WTC11 (cell line): ENCODE data around the gene HMGB1. TPM values are rescaled to one million over a fixed set of nuclear protein-coding genes. Genes with fewer than 3 reads are reported as not detected.

Source experiments
- ATAC-seq: fragments of 200-7000 bp; cut with Tn5 transposase; 2 replicates; pipeline ENCODE4 v1.10.0; 2021; ENCODE audit warnings: mild to moderate bottlenecking, moderate library complexity
- CTCF ChIA-PET: fragments of 300-600 bp; sonication (Branson Sonifier 250); formaldehyde crosslinking; loops from one replicate; lab custom pipeline; 2021; ENCODE audit warnings: antibody characterized with exemption; lab: Charles Lee
- POLR2A ChIA-PET: fragments of 350-600 bp; sonication (Branson Sonifier 250); formaldehyde crosslinking; loops from one replicate; lab custom pipeline; 2021; ENCODE audit warnings: antibody characterized with exemption; lab: Charles Lee
- DNase-seq: peaks from one replicate; pipeline ENCODE4 v3.0.0; 2021; ENCODE audit warnings: low spot score
- H3K27ac Mint-ChIP-seq: 2 replicates; pipeline ENCODE4 v1.8.0; 2021; ENCODE audit warnings: mixed read lengths
- H3K27me3 Mint-ChIP-seq: 2 replicates; pipeline ENCODE4 v1.8.0; 2021; ENCODE audit warnings: low read depth, mild to moderate bottlenecking, moderate library complexity, mixed read lengths
- H3K36me3 Mint-ChIP-seq: 2 replicates; pipeline ENCODE4 v1.8.0; 2021; ENCODE audit warnings: mixed read lengths
- H3K4me1 Mint-ChIP-seq: 2 replicates; pipeline ENCODE4 v1.8.0; 2022; ENCODE audit warnings: mixed read lengths
- H3K4me3 Mint-ChIP-seq: 2 replicates; pipeline ENCODE4 v1.8.0; 2021; ENCODE audit warnings: mild to moderate bottlenecking, moderate library complexity, mixed read lengths
- H3K9me3 Mint-ChIP-seq: 2 replicates; pipeline ENCODE4 v1.8.0; 2021; ENCODE audit warnings: mixed read lengths
- AR ChIP-seq: fragments of 250-450 bp; sonication (Bioruptor Pico); IDR thresholded peaks from 2 replicates; pipeline ENCODE4 v1.9.0; 2021; ENCODE audit warnings: mild to moderate bottlenecking
- ATF1 ChIP-seq: sonication (generic); formaldehyde crosslinking; IDR thresholded peaks from 2 replicates; pipeline ENCODE4 v1.8.1; 2023; ENCODE audit warnings: mild to moderate bottlenecking, moderate library complexity, missing genetic modification reagents
- CREB1 ChIP-seq: sonication (generic); formaldehyde crosslinking; IDR thresholded peaks from 2 replicates; pipeline ENCODE4 v1.8.0; 2023; ENCODE audit warnings: mild to moderate bottlenecking, missing genetic modification reagents
- CREM ChIP-seq: sonication (generic); formaldehyde crosslinking; IDR thresholded peaks from 2 replicates; pipeline ENCODE4 v1.8.1; 2022; ENCODE audit warnings: mild to moderate bottlenecking, missing genetic modification reagents, moderate library complexity
- E2F5 ChIP-seq: sonication (generic); formaldehyde crosslinking; IDR thresholded peaks from 2 replicates; pipeline ENCODE4 v1.8.1; 2022; ENCODE audit warnings: mild to moderate bottlenecking, moderate library complexity, missing genetic modification reagents
- EMX1 ChIP-seq: fragments of 250-450 bp; sonication (Bioruptor Pico); IDR thresholded peaks from 2 replicates; pipeline ENCODE4 v1.8.0; 2021; ENCODE audit warnings: mild to moderate bottlenecking
- ERG ChIP-seq: fragments of 250-450 bp; sonication (Bioruptor Pico); IDR thresholded peaks from 2 replicates; pipeline ENCODE4 v1.8.0; 2021; ENCODE audit warnings: mild to moderate bottlenecking
- ESRRA ChIP-seq: sonication (generic); formaldehyde crosslinking; IDR thresholded peaks from 2 replicates; pipeline ENCODE4 v1.8.1; 2022; ENCODE audit warnings: mild to moderate bottlenecking, missing genetic modification reagents, borderline replicate concordance
- FOXK1 ChIP-seq: sonication (generic); formaldehyde crosslinking; IDR thresholded peaks from 2 replicates; pipeline ENCODE4 v1.8.0; 2022; ENCODE audit warnings: mild to moderate bottlenecking, moderate library complexity, missing genetic modification reagents
- IRF2 ChIP-seq: sonication (generic); formaldehyde crosslinking; IDR thresholded peaks from 2 replicates; pipeline ENCODE4 v1.8.0; 2022; ENCODE audit warnings: low read depth, missing genetic modification reagents, borderline replicate concordance
- MXD4 ChIP-seq: fragments of 250-450 bp; sonication (Bioruptor Pico); IDR thresholded peaks from 2 replicates; pipeline ENCODE4 v1.8.0; 2021; ENCODE audit warnings: mild to moderate bottlenecking, moderate library complexity, borderline replicate concordance
- NR1H2 ChIP-seq: sonication (generic); formaldehyde crosslinking; IDR thresholded peaks from 2 replicates; pipeline ENCODE4 v1.9.0; 2021; ENCODE audit warnings: mild to moderate bottlenecking, moderate library complexity, missing genetic modification reagents
- PRRX2 ChIP-seq: fragments of 250-450 bp; sonication (Bioruptor Pico); IDR thresholded peaks from 2 replicates; pipeline ENCODE4 v1.8.0; 2021; ENCODE audit warnings: mild to moderate bottlenecking
- RELA ChIP-seq: sonication (generic); formaldehyde crosslinking; IDR thresholded peaks from 2 replicates; pipeline ENCODE4 v1.8.1; 2022; ENCODE audit warnings: missing genetic modification reagents, mild to moderate bottlenecking, borderline replicate concordance
- SMAD4 ChIP-seq: sonication (generic); formaldehyde crosslinking; IDR thresholded peaks from 2 replicates; pipeline ENCODE4 v1.8.0; 2022; ENCODE audit warnings: mild to moderate bottlenecking, missing genetic modification reagents
- TCF7 ChIP-seq: sonication (generic); formaldehyde crosslinking; IDR thresholded peaks from 2 replicates; pipeline ENCODE4 v1.8.0; 2022; ENCODE audit warnings: mild to moderate bottlenecking, low read depth, missing genetic modification reagents, moderate library complexity
- USF2 ChIP-seq: sonication (generic); formaldehyde crosslinking; IDR thresholded peaks from 2 replicates; pipeline ENCODE4 v1.8.1; 2023; ENCODE audit warnings: mild to moderate bottlenecking, missing genetic modification reagents, moderate library complexity
- ZBTB21 ChIP-seq: sonication (generic); formaldehyde crosslinking; IDR thresholded peaks from 2 replicates; pipeline ENCODE4 v1.8.1; 2023; ENCODE audit warnings: mild to moderate bottlenecking, missing genetic modification reagents, borderline replicate concordance
- ZMAT4 ChIP-seq: fragments of 250-450 bp; sonication (Bioruptor Pico); IDR thresholded peaks from 2 replicates; pipeline ENCODE4 v1.9.0; 2021; ENCODE audit warnings: mild to moderate bottlenecking
- ZNF138 ChIP-seq: sonication (generic); formaldehyde crosslinking; conservative IDR thresholded peaks from 2 replicates; pipeline ENCODE4 v1.8.1; 2022; ENCODE audit warnings: mild to moderate bottlenecking, moderate library complexity, missing genetic modification reagents
- ZNF263 ChIP-seq: sonication (generic); formaldehyde crosslinking; IDR thresholded peaks from 2 replicates; pipeline ENCODE4 v1.8.1; 2022; ENCODE audit warnings: low read depth, mild to moderate bottlenecking, moderate library complexity, missing genetic modification reagents
- ZNF317 ChIP-seq: sonication (generic); formaldehyde crosslinking; IDR thresholded peaks from 2 replicates; pipeline ENCODE4 v1.8.1; 2023; ENCODE audit warnings: low read depth, mild to moderate bottlenecking, moderate library complexity, missing genetic modification reagents, borderline replicate concordance
- ZNF423 ChIP-seq: fragments of 250-450 bp; sonication (Bioruptor Pico); IDR thresholded peaks from 2 replicates; pipeline ENCODE4 v2.1.2; 2022; ENCODE audit warnings: mild to moderate bottlenecking, moderate library complexity
- ZNF425 ChIP-seq: fragments of 250-450 bp; sonication (Bioruptor Pico); conservative IDR thresholded peaks from 2 replicates; pipeline ENCODE4 v1.9.0; 2021; ENCODE audit warnings: mild to moderate bottlenecking
- total RNA-seq: library from RNA; stranded (reverse); gene quantifications from 3 replicates; pipeline ENCODE4 v1.2.3, GENCODE V29; 2021

Gene HMGB1
- total RNA-seq, 1 experiment from 2014 or later: 640 TPM

GRCh38 chr13:30457306-30457891 lies 8.3 kb downstream of the HMGB1 start:
- Mint-ChIP-seq H3K27me3 (no peaks in the 10 kb centered on the region), H3K9me3 (no peaks in the 10 kb centered on the region), H3K4me3 (no peak overlapping the region), H3K27ac (peak overlapping the region; percentile 26), H3K36me3 (peaks cover 21% of the 10 kb centered on the region), H3K4me1 (peaks cover 5% of the 10 kb centered on the region; the same call in 1 of the 2 replicates)
- no peak for DNase-seq
- ATAC-seq: peak; percentile 16; the same call in 1 of the 2 replicates
- POLR2A ChIA-PET: interaction anchor here (1.2 kb wide), 1 partner anchor 35 kb away, joined by 3 read pairs; the partner anchor contains the start of gene UBE2L5
- CTCF ChIA-PET: no interaction called here
- TF ChIP-seq SMAD4 (CRISPR knock-in tag) (no peak), ZNF263 (CRISPR knock-in tag) (no peak), MXD4 (CRISPR knock-in tag) (no peak), CREB1 (CRISPR knock-in tag) (no peak), ERG (CRISPR knock-in tag) (peak; percentile 70; the same call in 1 of the 2 replicates), ESRRA (CRISPR knock-in tag) (no peak), ATF1 (CRISPR knock-in tag) (no peak), EMX1 (CRISPR knock-in tag) (0 out of 2 replicates have a peak, but pooled peaks have one; percentile 64), ZNF425 (CRISPR knock-in tag) (peak; percentile 9; the same call in 1 of the 2 replicates), ZBTB21 (no peak), USF2 (CRISPR knock-in tag) (no peak), ZNF317 (CRISPR knock-in tag) (no peak), FOXK1 (no peak), AR (CRISPR knock-in tag) (peak; percentile 47; the same call in 1 of the 2 replicates), ZMAT4 (CRISPR knock-in tag) (0 out of 2 replicates have a peak, but pooled peaks have one; percentile 8)

- Mint-ChIP-seq H3K9me3 (no peaks in the 10 kb centered on the region), H3K36me3 (peaks cover 11% of the 10 kb centered on the region), H3K4me3 (no peak overlapping the region), H3K27ac (peak overlapping the region; percentile 17; the same call in 1 of the 2 replicates), H3K27me3 (no peaks in the 10 kb centered on the region), H3K4me1 (peaks cover 1% of the 10 kb centered on the region; the same call in 1 of the 2 replicates)
- CTCF ChIA-PET: interaction anchor here (1.0 kb wide), 1 partner anchor 48 kb away, joined by 3 read pairs; no protein-coding TSS in a partner anchor
- ATAC-seq: no peak
- no peak for DNase-seq
- POLR2A ChIA-PET: interaction anchor here (0.7 to 1.4 kb wide), 2 partner anchors 10 to 296 kb away, joined by 7 to 9 read pairs; partner anchors contain the start of gene HMGB1
- TF ChIP-seq CREM (no peak), TCF7 (no peak), RELA (CRISPR knock-in tag) (no peak), IRF2 (CRISPR knock-in tag) (no peak), NR1H2 (CRISPR knock-in tag) (no peak), E2F5 (CRISPR knock-in tag) (no peak), PRRX2 (no peak), MXD4 (CRISPR knock-in tag) (no peak), ZNF138 (CRISPR knock-in tag) (no peak), ZNF423 (no peak), SMAD4 (CRISPR knock-in tag) (no peak)
These were observed 9.4 kb downstream of the HMGB1 start for GRCh38 chr13:30456290-30456689.
